HG02943 (cell line): ENCODE results near the gene CD300LB.

Source experiments
- ATAC-seq: cut with Tn5 transposase; IDR thresholded peaks from one replicate; pipeline ENCODE4 v1.9.1; 2021; ENCODE audit warnings: mild to moderate bottlenecking, low read depth, moderate library complexity; ENCODE audit not compliant: unreplicated experiment

The CD300LB gene

GRCh38 chr17:74550602-74551001, 19.3 kb upstream of the CD300LB start:
- ATAC-seq: no peak

GRCh38 chr17:74549343-74549742, 18.1 kb upstream of the CD300LB start:
- no peak for ATAC-seq

GRCh38 chr17:74547736-74548135, 16.5 kb upstream of the CD300LB start:
- no peak for ATAC-seq

DNA sequence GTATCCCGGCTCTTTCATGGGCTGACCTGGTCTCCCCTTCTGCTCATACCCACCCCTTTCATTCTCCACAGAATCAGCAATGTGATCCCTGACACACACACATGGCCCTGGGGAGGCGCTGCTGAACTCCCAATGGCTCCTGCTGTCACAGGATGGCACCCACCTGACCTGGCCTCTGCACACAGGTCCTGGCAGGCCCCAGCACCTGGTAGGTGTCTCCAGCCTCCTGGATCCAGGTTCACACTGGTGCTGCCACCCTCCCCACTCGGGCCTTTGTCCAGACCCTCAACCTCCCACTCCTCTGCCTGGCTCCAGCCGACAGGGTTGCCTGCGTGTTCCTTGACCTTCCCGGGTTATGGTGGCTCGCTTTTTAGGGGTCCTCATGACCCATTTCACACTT, 16.0 kb upstream of the CD300LB start:
- no peak for ATAC-seq

DNA sequence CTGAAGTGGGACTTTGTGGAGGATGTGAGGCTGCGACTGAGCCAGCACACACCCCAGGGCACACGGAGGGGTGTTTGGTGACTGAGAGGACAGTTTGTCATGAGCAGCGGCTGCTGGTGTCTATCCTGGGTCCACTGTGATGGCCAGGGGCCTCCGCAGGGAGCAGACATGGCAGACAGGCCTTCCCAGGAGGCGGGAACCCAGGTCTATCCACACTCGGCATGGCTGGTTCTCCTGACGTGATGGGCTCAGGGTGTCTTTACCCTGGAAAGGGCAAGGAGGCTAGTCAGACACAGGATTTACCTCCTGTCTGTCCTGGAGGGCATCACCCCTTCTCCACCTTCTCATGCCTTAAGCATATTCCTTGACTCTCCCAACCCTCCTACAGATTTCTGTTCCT, 15.3 kb upstream of the CD300LB start:
- ATAC-seq: no peak

DNA sequence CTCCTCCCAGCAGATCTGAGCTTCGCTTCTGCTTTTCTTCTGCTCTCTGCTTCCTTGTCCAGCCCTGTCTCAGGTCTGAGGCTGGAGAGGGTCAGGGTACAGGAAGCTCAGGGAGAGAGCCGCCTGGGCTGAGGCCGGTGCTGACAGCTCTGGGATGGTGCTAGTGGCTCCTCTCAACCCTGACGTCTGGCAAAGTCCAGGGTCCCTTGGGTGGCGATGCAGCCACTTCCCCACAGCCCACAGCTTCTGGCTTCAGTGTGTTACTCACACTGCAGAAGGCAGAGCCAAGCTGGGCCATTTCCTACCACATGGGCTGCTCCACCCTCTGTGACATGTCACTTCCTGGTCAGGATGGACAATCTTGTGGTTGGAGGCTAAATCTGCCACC, 14.6 kb upstream of the CD300LB start, which contains the start of gene CD300C:
TSS of gene CD300C (minus strand) at position 273 of the 388 bp plus-strand sequence. CDS start 333 bp downstream, outside the sequence.
- no peak for ATAC-seq

GRCh38 chr17:74544991-74545842, 13.9 kb upstream of the CD300LB start:
- no peak for ATAC-seq

DNA sequence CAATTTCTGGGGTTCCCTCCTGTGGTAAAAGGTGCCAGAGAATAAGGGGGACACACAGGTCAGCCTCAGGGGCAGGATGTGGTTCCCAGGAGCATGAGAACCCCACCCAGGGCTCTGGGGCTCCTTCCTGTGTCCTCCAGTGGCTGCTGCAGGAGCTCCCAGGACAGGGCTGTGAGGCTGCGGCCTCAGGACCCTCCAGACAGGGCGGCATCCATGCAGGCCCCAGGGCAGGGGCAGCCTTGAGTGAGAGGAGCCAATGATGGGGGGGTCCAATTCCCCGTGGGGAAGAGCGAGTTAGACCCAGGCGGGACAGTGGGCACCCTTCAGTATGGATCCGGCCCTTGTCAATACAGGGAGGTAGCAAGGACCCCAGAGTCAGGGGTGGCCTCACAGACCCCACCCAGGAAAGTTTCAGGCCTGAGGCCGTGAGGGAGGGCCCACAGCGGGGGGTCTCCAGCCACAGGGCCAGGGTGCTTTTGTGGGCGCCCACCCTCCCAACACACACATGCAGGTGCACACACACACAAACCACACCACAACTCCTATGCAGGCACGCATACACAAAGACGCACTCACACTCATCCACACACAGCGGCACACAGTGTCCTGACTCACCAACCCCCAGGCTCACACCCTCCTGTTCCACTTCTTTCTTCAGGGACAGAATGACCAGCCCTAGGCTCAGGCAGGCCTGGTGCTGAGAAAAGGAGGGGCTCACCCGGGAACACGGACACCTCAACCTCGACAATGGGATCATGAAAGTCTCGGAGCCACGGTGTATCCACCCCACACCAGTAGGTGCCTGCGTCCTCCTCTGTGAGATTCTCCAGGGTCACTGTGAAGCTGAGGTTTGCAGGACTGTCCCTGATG, 12.9 kb upstream of the CD300LB start:
- no peak for ATAC-seq

- no peak for ATAC-seq
Observed at GRCh38 chr17:74543406-74543805, 12.1 kb upstream of the CD300LB start.

- no peak for ATAC-seq
Observed at GRCh38 chr17:74542727-74543383, 11.6 kb upstream of the CD300LB start.

DNA sequence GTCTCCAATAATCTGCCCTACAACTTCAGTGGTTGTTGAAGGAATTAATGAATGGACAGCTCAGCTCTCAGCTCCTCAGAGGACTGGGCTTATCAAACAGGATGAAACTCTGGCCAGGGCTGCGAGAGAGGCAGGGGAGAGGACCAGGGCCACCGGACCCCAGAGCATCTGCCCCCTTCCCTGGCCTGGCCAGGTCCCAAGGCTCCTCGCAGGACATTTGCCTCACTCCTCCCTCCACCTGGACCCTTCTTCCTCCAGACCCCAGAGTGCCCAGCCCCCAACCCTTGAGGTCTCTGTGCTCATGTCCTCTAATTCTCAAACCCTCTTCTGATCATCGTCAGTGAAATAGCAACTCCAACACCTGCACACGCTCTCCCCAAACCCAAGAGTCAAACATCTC, 10.9 kb upstream of the CD300LB start:
- no peak for ATAC-seq

GRCh38 chr17:74541176-74542111, 10.2 kb upstream of the CD300LB start:
- ATAC-seq: no peak

- no peak for ATAC-seq
Observed at GRCh38 chr17:74539281-74539820, 8.1 kb upstream of the CD300LB start.

GRCh38 chr17:74536890-74537289, 5.6 kb upstream of the CD300LB start:
- no peak for ATAC-seq

- ATAC-seq: no peak
Observed at GRCh38 chr17:74532115-74532514, 840 bp upstream of the CD300LB start.

GRCh38 chr17:74530831-74531150, 484 bp downstream of the CD300LB start:
- no peak for ATAC-seq

DNA sequence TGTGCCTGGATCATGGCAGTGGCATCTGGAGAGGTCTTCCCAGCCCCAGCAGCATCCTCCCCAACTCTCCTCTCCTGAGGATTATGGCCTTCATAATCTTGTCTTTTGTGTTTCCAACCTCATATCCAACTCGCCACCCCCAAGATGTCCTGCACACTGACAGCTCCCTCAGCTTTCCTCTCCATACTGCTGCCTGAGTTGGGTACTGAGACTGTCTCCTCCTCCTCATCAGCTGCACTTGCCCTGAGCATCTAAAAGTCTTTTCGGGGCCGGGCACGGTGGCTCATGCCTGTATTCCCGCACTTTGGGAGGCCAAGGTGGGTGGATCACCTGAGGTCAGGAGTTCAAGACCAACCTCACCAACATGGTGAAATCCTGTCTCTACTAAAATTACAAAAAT, 2.0 kb downstream of the CD300LB start:
- no peak for ATAC-seq

DNA sequence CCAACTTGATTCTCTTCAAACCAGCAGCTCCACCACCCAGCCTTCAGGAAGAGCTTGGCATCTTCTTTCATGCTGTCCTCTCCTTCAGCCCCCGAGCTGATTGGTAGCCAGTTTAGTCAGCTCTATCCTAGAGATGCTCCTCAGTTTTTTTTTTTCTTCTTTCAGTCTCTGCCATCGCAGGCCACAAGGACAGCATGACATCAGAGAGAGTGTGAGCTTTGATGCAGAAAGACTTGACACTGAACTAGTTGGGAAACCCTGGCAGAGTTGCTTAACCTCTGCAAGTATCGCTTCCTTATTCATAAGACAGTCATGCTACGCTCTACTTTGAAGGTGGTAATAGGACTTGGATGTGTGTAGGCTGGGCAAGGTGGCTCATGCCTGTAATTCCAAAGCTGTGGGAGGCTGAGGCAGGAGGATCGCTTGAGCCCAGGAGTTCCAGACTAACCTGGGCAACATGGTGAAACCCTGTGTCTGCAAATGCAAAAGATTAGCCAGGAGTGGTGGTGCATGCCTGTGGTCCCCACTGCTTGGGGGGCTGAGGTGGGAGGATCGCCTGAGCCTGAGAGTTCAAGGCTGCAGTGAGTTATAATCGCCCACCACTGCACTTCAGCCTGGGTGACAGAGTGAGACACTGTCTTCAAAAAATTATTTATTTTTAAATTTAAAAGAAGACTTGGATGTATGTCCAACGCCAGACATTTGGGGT, 2.6 kb downstream of the CD300LB start:
- peak; percentile 69 for ATAC-seq

GRCh38 chr17:74527756-74528155, 3.5 kb downstream of the CD300LB start:
- ATAC-seq: no peak
